Measurements from ENCODE around the gene SLC1A7. TPM values are rescaled to one million over a fixed set of nuclear protein-coding genes. Genes with fewer than 3 reads are reported as not detected.

Gene SLC1A7
- total RNA-seq, 1 donor from 2014 or later: not detected

- intact Hi-C loops (cut with micrococcal nuclease): no loop called here
Measured at GRCh38 chr1:53115403-53116306, 26.8 kb downstream of the SLC1A7 start.

GRCh38 chr1:53114581-53115400 lies 27.6 kb downstream of the SLC1A7 start:
- H3K4me1 Mint-ChIP-seq (ENCODE audit: low read depth): peaks cover 14% of the 10 kb centered on the region
- peaks cover 1% of the 10 kb centered on the region for H3K27me3 Mint-ChIP-seq (ENCODE audit: low read depth)
- no peak for DNase-seq (ENCODE audit: low spot score)

More at GRCh38 chr1:53115403-53116306, 26.8 kb downstream of the SLC1A7 start:
- no peaks in the 10 kb centered on the region for H3K36me3 Mint-ChIP-seq (ENCODE audit: low read depth)
- H3K27ac Mint-ChIP-seq: no peak overlapping the region
- peaks cover 9% of the 10 kb centered on the region for H3K4me1 Mint-ChIP-seq (ENCODE audit: low read depth)
- H3K4me3 Mint-ChIP-seq (ENCODE audit: low read depth): no peak overlapping the region
- no peak for DNase-seq (ENCODE audit: low spot score)
- peaks cover 1% of the 10 kb centered on the region for H3K27me3 Mint-ChIP-seq (ENCODE audit: low read depth)
- H3K9me3 Mint-ChIP-seq: no peaks in the 10 kb centered on the region

GRCh38 chr1:53114090-53114489 lies 28.3 kb downstream of the SLC1A7 start:
- no peaks in the 10 kb centered on the region for H3K9me3 Mint-ChIP-seq
- intact Hi-C loops (cut with micrococcal nuclease): no loop called here
- H3K4me3 Mint-ChIP-seq (ENCODE audit: low read depth): no peak overlapping the region
- no peaks in the 10 kb centered on the region for H3K27me3 Mint-ChIP-seq (ENCODE audit: low read depth)
- H3K4me1 Mint-ChIP-seq (ENCODE audit: low read depth): peaks cover 14% of the 10 kb centered on the region
- DNase-seq (ENCODE audit: low spot score): no peak
- H3K36me3 Mint-ChIP-seq (ENCODE audit: low read depth): no peaks in the 10 kb centered on the region
- H3K27ac Mint-ChIP-seq: no peak overlapping the region

More at GRCh38 chr1:53114581-53115400, 27.6 kb downstream of the SLC1A7 start:
- no peaks in the 10 kb centered on the region for H3K36me3 Mint-ChIP-seq (ENCODE audit: low read depth)
- no peak overlapping the region for H3K27ac Mint-ChIP-seq
- H3K9me3 Mint-ChIP-seq: no peaks in the 10 kb centered on the region
- intact Hi-C loops (cut with micrococcal nuclease): no loop called here
- H3K4me3 Mint-ChIP-seq (ENCODE audit: low read depth): no peak overlapping the region

GRCh38 chr1:53112861-53113260 lies 29.6 kb downstream of the SLC1A7 start:
- H3K27ac Mint-ChIP-seq: no peak overlapping the region
- DNase-seq (ENCODE audit: low spot score): no peak
- no peaks in the 10 kb centered on the region for H3K9me3 Mint-ChIP-seq
- no peaks in the 10 kb centered on the region for H3K27me3 Mint-ChIP-seq (ENCODE audit: low read depth)
- no peak overlapping the region for H3K4me3 Mint-ChIP-seq (ENCODE audit: low read depth)
- H3K36me3 Mint-ChIP-seq (ENCODE audit: low read depth): no peaks in the 10 kb centered on the region
- H3K4me1 Mint-ChIP-seq (ENCODE audit: low read depth): peaks cover 18% of the 10 kb centered on the region
- intact Hi-C loops (cut with micrococcal nuclease): no loop called here

- H3K4me3 Mint-ChIP-seq (ENCODE audit: low read depth): no peak overlapping the region
- H3K27me3 Mint-ChIP-seq (ENCODE audit: low read depth): peaks cover 4% of the 10 kb centered on the region
- no peak for DNase-seq (ENCODE audit: low spot score)
- intact Hi-C loops (cut with micrococcal nuclease): no loop called here
- H3K9me3 Mint-ChIP-seq: no peaks in the 10 kb centered on the region
- no peak overlapping the region for H3K27ac Mint-ChIP-seq
- no peaks in the 10 kb centered on the region for H3K36me3 Mint-ChIP-seq (ENCODE audit: low read depth)
- peaks cover 23% of the 10 kb centered on the region for H3K4me1 Mint-ChIP-seq (ENCODE audit: low read depth)
Measured at GRCh38 chr1:53112271-53112774, 30.1 kb downstream of the SLC1A7 start.

GRCh38 chr1:53111693-53112092 lies 30.7 kb downstream of the SLC1A7 start:
- Mint-ChIP-seq H3K9me3 (no peaks in the 10 kb centered on the region), H3K4me1 (ENCODE audit: low read depth) (peaks cover 25% of the 10 kb centered on the region), H3K4me3 (ENCODE audit: low read depth) (no peak overlapping the region), H3K36me3 (ENCODE audit: low read depth) (no peaks in the 10 kb centered on the region), H3K27ac (no peak overlapping the region), H3K27me3 (ENCODE audit: low read depth) (peaks cover 4% of the 10 kb centered on the region)
- intact Hi-C loops (cut with micrococcal nuclease): no loop called here
- no peak for DNase-seq (ENCODE audit: low spot score)

- H3K36me3 Mint-ChIP-seq (ENCODE audit: low read depth): no peaks in the 10 kb centered on the region
- no peak overlapping the region for H3K4me3 Mint-ChIP-seq (ENCODE audit: low read depth)
- intact Hi-C loops (cut with micrococcal nuclease): no loop called here
- no peak overlapping the region for H3K27ac Mint-ChIP-seq
- H3K9me3 Mint-ChIP-seq: no peaks in the 10 kb centered on the region
- DNase-seq (ENCODE audit: low spot score): no peak
- peaks cover 4% of the 10 kb centered on the region for H3K27me3 Mint-ChIP-seq (ENCODE audit: low read depth)
- H3K4me1 Mint-ChIP-seq (ENCODE audit: low read depth): peaks cover 25% of the 10 kb centered on the region
Measured at GRCh38 chr1:53111073-53111556, 31.3 kb downstream of the SLC1A7 start.

- Mint-ChIP-seq H3K27ac (no peak overlapping the region), H3K27me3 (ENCODE audit: low read depth) (peaks cover 4% of the 10 kb centered on the region), H3K36me3 (ENCODE audit: low read depth) (no peaks in the 10 kb centered on the region), H3K4me3 (ENCODE audit: low read depth) (no peak overlapping the region), H3K9me3 (no peaks in the 10 kb centered on the region), H3K4me1 (ENCODE audit: low read depth) (peaks cover 25% of the 10 kb centered on the region)
- DNase-seq (ENCODE audit: low spot score): no peak
- intact Hi-C loops (cut with micrococcal nuclease): no loop called here
Measured at GRCh38 chr1:53110370-53111072, 31.9 kb downstream of the SLC1A7 start.

GRCh38 chr1:53108646-53109580 lies 33.5 kb downstream of the SLC1A7 start:
- DNase-seq (ENCODE audit: low spot score): no peak
- Mint-ChIP-seq H3K27ac (no peak overlapping the region), H3K36me3 (ENCODE audit: low read depth) (no peaks in the 10 kb centered on the region), H3K9me3 (no peaks in the 10 kb centered on the region), H3K4me3 (ENCODE audit: low read depth) (no peak overlapping the region), H3K4me1 (ENCODE audit: low read depth) (peaks cover 29% of the 10 kb centered on the region), H3K27me3 (ENCODE audit: low read depth) (peaks cover 4% of the 10 kb centered on the region)
- intact Hi-C loops (cut with micrococcal nuclease): no loop called here

GRCh38 chr1:53107570-53108322 lies 34.7 kb downstream of the SLC1A7 start:
- no peak overlapping the region for H3K27ac Mint-ChIP-seq
- no peak overlapping the region for H3K4me3 Mint-ChIP-seq (ENCODE audit: low read depth)
- H3K4me1 Mint-ChIP-seq (ENCODE audit: low read depth): peaks cover 32% of the 10 kb centered on the region
- no peak for DNase-seq (ENCODE audit: low spot score)
- H3K9me3 Mint-ChIP-seq: no peaks in the 10 kb centered on the region
- intact Hi-C loops (cut with micrococcal nuclease): no loop called here
- no peaks in the 10 kb centered on the region for H3K36me3 Mint-ChIP-seq (ENCODE audit: low read depth)
- peaks cover 4% of the 10 kb centered on the region for H3K27me3 Mint-ChIP-seq (ENCODE audit: low read depth)

GRCh38 chr1:53107090-53107489 lies 35.3 kb downstream of the SLC1A7 start:
- Mint-ChIP-seq H3K4me3 (ENCODE audit: low read depth) (no peak overlapping the region), H3K36me3 (ENCODE audit: low read depth) (no peaks in the 10 kb centered on the region), H3K27ac (no peak overlapping the region), H3K27me3 (ENCODE audit: low read depth) (peaks cover 4% of the 10 kb centered on the region), H3K9me3 (no peaks in the 10 kb centered on the region), H3K4me1 (ENCODE audit: low read depth) (peaks cover 32% of the 10 kb centered on the region)
- DNase-seq (ENCODE audit: low spot score): no peak
- intact Hi-C loops (cut with micrococcal nuclease): no loop called here
